Stomach (tissue), 9 donors: ENCODE data around the gene RBMS2. TPM values are rescaled to one million over a fixed set of nuclear protein-coding genes. Genes with fewer than 3 reads are reported as not detected.
A peak's percentile ranks its signal among the peaks of the same experiment; 100 is the strongest.

Source experiments
- DNase-seq, 2 donors: peaks; one replicate each; pipeline versions ENCODE4 v3.0.0 to v3.0.0-alpha.2; 2013 to 2019
- H3K27ac ChIP-seq, 5 donors: fragments of 200-600 bp in 4 of 5; sonication (generic) in 4 of 5; one replicate each; pipeline ENCODE4 v1.5.1; 2013 to 2019; ENCODE audit warnings: mild to moderate bottlenecking in 1 of 5, moderate library complexity in 1 of 5
- H3K27me3 ChIP-seq, 3 donors: fragments of 200-600 bp; sonication (generic); one replicate each; pipeline ENCODE4 v1.5.1; 2017 to 2019; ENCODE audit warnings: mixed run types in 1 of 3
- H3K36me3 ChIP-seq, 4 donors: fragments of 200-600 bp; sonication (generic); 1 replicate in 3 of 4; 2 replicates in 1 of 4; pipeline ENCODE4 v1.5.1; 2016 to 2019
- H3K4me1 ChIP-seq, 4 donors: fragments of 200-600 bp; sonication (generic); one replicate each; pipeline ENCODE4 v1.5.1; 2016 to 2019
- H3K4me3 ChIP-seq, 4 donors: fragments of 200-600 bp; sonication (generic) in 3 of 4; one replicate each; pipeline ENCODE4 v1.5.1; 2016 to 2019; ENCODE audit warnings: mild to moderate bottlenecking in 1 of 4
- H3K9me3 ChIP-seq, 4 donors: fragments of 200-600 bp; sonication (generic); one replicate each; pipeline ENCODE4 v1.5.1; 2016 to 2019
- CTCF ChIP-seq, 7 experiments: fragments of 450-650 bp in 4 of 7; fragments of 200-600 bp in 3 of 7; sonication (generic) in 3 of 7; IDR thresholded peaks; one replicate each; pipeline ENCODE4 v1.5.1; 2016 to 2019; ENCODE audit warnings: antibody characterized with exemption in 7 of 7, control low read depth in 2 of 7, mild to moderate bottlenecking in 1 of 7
- EP300 ChIP-seq: sonication (generic); formaldehyde crosslinking; IDR thresholded peaks from one replicate; pipeline ENCODE4 v1.6.1; 2017; ENCODE audit warnings: antibody characterized with exemption
- POLR2A ChIP-seq, 4 donors: fragments of 450-650 bp; IDR thresholded peaks; one replicate each; pipeline ENCODE4 v1.6.1; 2016; ENCODE audit warnings: antibody characterized with exemption in 4 of 4, control low read depth in 2 of 4, mild to moderate bottlenecking in 1 of 4, moderate library complexity in 1 of 4
- POLR2AphosphoS5 ChIP-seq, 3 donors: sonication (generic); formaldehyde crosslinking; IDR thresholded peaks; one replicate each; pipeline ENCODE4 v1.6.1; 2016; ENCODE audit warnings: antibody characterized with exemption in 3 of 3
- WGBS, 5 donors: extraction: QIAGEN DNeasy Blood & Tissue Kit in 3 of 5; methylation state at CpG; one replicate each; pipeline versions ENCODE4 v1.1.5 to v1.1.7; 2013 to 2018; 5-methylcytosine and 5-hydroxymethylcytosine counted together
- intact Hi-C: fragments of 100-400 bp; cut with DNase I; formaldehyde crosslinking; loops from one replicate; pipeline ENCODE4 v1.15.1; 2023; ENCODE audit warnings: low total_unique reads
- polyA plus RNA-seq, 3 donors: library from polyadenylated mRNA; stranded (reverse); fragments of 200-250 nt; gene quantifications; one replicate each; pipeline ENCODE4 v1.2.3, GENCODE V29; 2013
- total RNA-seq, 5 donors: library from RNA; depleted of rRNA; stranded (reverse); fragments of >200 nt; gene quantifications; one replicate each; pipeline versions ENCODE4 v1.1.0 to v1.2.3, GENCODE V29; 2014 to 2016
- donor health status: healthy with polysubstance abuse.
- donor health status: Bipolar disorder and iron deficiency.
- donor health status: healthy.

Gene RBMS2
- total and polyA plus RNA-seq, 8 donors = 4.2 to 123 (median 9.8) TPM

- peak in 1 of 2 donors; percentile 41 for DNase-seq
- Histone ChIP-seq H3K9me3 (no peaks in the 10 kb centered on the region), H3K4me1 (peaks cover 0 to 7% (median 0%) of the 10 kb centered on the region in 4 donors), H3K4me3 (no peak overlapping the region), H3K27me3 (no peaks in the 10 kb centered on the region), H3K27ac (no peak overlapping the region), H3K36me3 (peaks cover 21 to 65% (median 53%) of the 10 kb centered on the region in 4 donors)
- no peak for TF ChIP-seq EP300
- TF ChIP-seq POLR2AphosphoS5 (IDR thresholded peaks at IDR 0.05) = no peak
- TF ChIP-seq CTCF (IDR thresholded peaks at IDR 0.05) = peak in 1 of 7 experiments; percentile 11
- no peak for TF ChIP-seq POLR2A (IDR thresholded peaks at IDR 0.05)
- whole genome bisulfite sequencing, 5 donors = 45 to 62% (median 59%) methylated on average over 2 to 3 of the region's 3 CpGs
- intact Hi-C loops = no loop called here
Observed at GRCh38 chr12:56590237-56590830, 68.7 kb downstream of the RBMS2 start.

- WGBS, 5 donors = 70 to 80% (median 72%) methylated on average over 5 of the region's 5 CpGs
- DNase-seq = no peak
- Histone ChIP-seq H3K9me3 (no peaks in the 10 kb centered on the region), H3K27me3 (no peaks in the 10 kb centered on the region), H3K4me1 (peaks cover 0 to 7% (median 0%) of the 10 kb centered on the region in 4 donors), H3K36me3 (peaks cover 21 to 65% (median 55%) of the 10 kb centered on the region in 4 donors), H3K27ac (no peak overlapping the region), H3K4me3 (no peak overlapping the region)
- TF ChIP-seq POLR2A (IDR thresholded peaks at IDR 0.05) (no peak), POLR2AphosphoS5 (IDR thresholded peaks at IDR 0.05) (no peak), EP300 (no peak), CTCF (IDR thresholded peaks at IDR 0.05) (no peak)
- intact Hi-C loops = no loop called here
Observed at GRCh38 chr12:56591126-56591525, 69.5 kb downstream of the RBMS2 start.

GRCh38 chr12:56591961-56592360 is 70.3 kb downstream of the RBMS2 start:
- Histone ChIP-seq H3K27ac (peak overlapping the region in 1 of 5 donors; percentile 7), H3K9me3 (no peaks in the 10 kb centered on the region), H3K36me3 (peaks cover 21 to 67% (median 58%) of the 10 kb centered on the region in 4 donors), H3K27me3 (no peaks in the 10 kb centered on the region), H3K4me1 (peaks cover 0 to 7% (median 0%) of the 10 kb centered on the region in 4 donors), H3K4me3 (no peak overlapping the region)
- DNase-seq = peak in 1 of 2 donors; percentile 30
- intact Hi-C loops = no loop called here
- TF ChIP-seq POLR2A (IDR thresholded peaks at IDR 0.05) (no peak), CTCF (IDR thresholded peaks at IDR 0.05) (no peak), POLR2AphosphoS5 (IDR thresholded peaks at IDR 0.05) (no peak), EP300 (no peak)

- no peaks in the 10 kb centered on the region for H3K27me3 ChIP-seq
- H3K9me3 ChIP-seq = no peaks in the 10 kb centered on the region
- peak overlapping the region in 4 of 5 donors; percentile 24 to 56 (median 47) for H3K27ac ChIP-seq
- DNase-seq = peak; percentile 46 to 82
- 31 to 50% (median 47%) methylated on average over 7 to 8 of the region's 8 CpGs for WGBS, 5 donors
- no peak overlapping the region for H3K4me3 ChIP-seq
- no peak for TF ChIP-seq EP300
- peak in 5 of 7 experiments; percentile 47 to 66 (median 66) for TF ChIP-seq CTCF (IDR thresholded peaks at IDR 0.05)
- intact Hi-C loops = no loop called here
- H3K4me1 ChIP-seq = peaks cover 0 to 7% (median 0%) of the 10 kb centered on the region in 4 donors
- peaks cover 21 to 67% (median 58%) of the 10 kb centered on the region in 4 donors for H3K36me3 ChIP-seq
Observed at GRCh38 chr12:56593909-56594621, 72.4 kb downstream of the RBMS2 start.
